ENCODE results near the gene HTR1B. TPM values are rescaled to one million over a fixed set of nuclear protein-coding genes. Genes with fewer than 3 reads are reported as not detected.

HTR1B gene
- total RNA-seq, 1 donor from 2014 or later, result not detected

- TF ChIP-seq CTCF (conservative IDR thresholded peaks at IDR 0.05; ENCODE audit: low read depth, low read length), result peak; percentile 87
- H3K4me3 ChIP-seq (ENCODE audit: low read depth, low read length), result peak overlapping the region; percentile 92
- DNase-seq (ENCODE audit: low read depth), result peak; percentile 22
Observed at GRCh38 chr6:77466055-77466450, 2.8 kb upstream of the HTR1B start.

- DNase-seq (ENCODE audit: low read depth), result no peak
- peak overlapping the region; percentile 41 for H3K4me3 ChIP-seq (ENCODE audit: low read depth, low read length)
- TF ChIP-seq CTCF (conservative IDR thresholded peaks at IDR 0.05; ENCODE audit: low read depth, low read length), result no peak
Observed at GRCh38 chr6:77464495-77464867, 1.2 kb upstream of the HTR1B start.

GRCh38 chr6:77463861-77464494 lies 687 bp upstream of the HTR1B start:
- DNase-seq (ENCODE audit: low read depth), result no peak
- TF ChIP-seq CTCF (conservative IDR thresholded peaks at IDR 0.05; ENCODE audit: low read depth, low read length), result no peak
- peak overlapping the region; percentile 41 for H3K4me3 ChIP-seq (ENCODE audit: low read depth, low read length)

- H3K4me3 ChIP-seq (ENCODE audit: low read depth, low read length), result peak overlapping the region; percentile 41
- no peak for DNase-seq (ENCODE audit: low read depth)
Observed at GRCh38 chr6:77462359-77463307, 658 bp downstream of the HTR1B start.

GRCh38 chr6:77461796-77462195 lies 1.5 kb downstream of the HTR1B start:
- no peak for DNase-seq (ENCODE audit: low read depth)
- no peak for TF ChIP-seq CTCF (conservative IDR thresholded peaks at IDR 0.05; ENCODE audit: low read depth, low read length)
- H3K4me3 ChIP-seq (ENCODE audit: low read depth, low read length), result no peak overlapping the region

More at GRCh38 chr6:77462359-77463307, 658 bp downstream of the HTR1B start:
- peak; percentile 16 for TF ChIP-seq CTCF (conservative IDR thresholded peaks at IDR 0.05; ENCODE audit: low read depth, low read length)

GRCh38 chr6:77458421-77458820 lies 4.9 kb downstream of the HTR1B start:
- no peak for TF ChIP-seq CTCF (conservative IDR thresholded peaks at IDR 0.05; ENCODE audit: low read depth, low read length)
- no peak overlapping the region for H3K4me3 ChIP-seq (ENCODE audit: low read depth, low read length)
- no peak for DNase-seq (ENCODE audit: low read depth)

Measured in epithelial cell of proximal tubule (primary cell).